CD14-positive monocyte (primary cell): ENCODE data around the gene FCRL5. TPM values are rescaled to one million over a fixed set of nuclear protein-coding genes. Genes with fewer than 3 reads are reported as not detected.

Source experiments
- DNase-seq, 3 donors: peaks; one replicate each; pipeline ENCODE4 v3.0.0-alpha.2; 2011 to 2022
- H2AFZ ChIP-seq: 2 replicates; pipeline ENCODE4 v1.6.0; 2012; ENCODE audit warnings: mild to moderate bottlenecking, low read depth, low read length, inconsistent platforms; ENCODE audit not compliant: insufficient read depth, poor library complexity, severe bottlenecking
- H3K27ac ChIP-seq, 2 donors: 1 replicate in 1 of 2; 2 replicates in 1 of 2; pipeline ENCODE4 v1.5.1; 2012 to 2013; ENCODE audit warnings: low read length in 2 of 2, control low read depth in 1 of 2, inconsistent platforms in 1 of 2, low read depth in 1 of 2, mild to moderate bottlenecking in 1 of 2
- H3K27me3 ChIP-seq, 2 donors: one replicate each; pipeline versions ENCODE4 v1.6.0 to v1.6.1; 2011 to 2013; ENCODE audit warnings: low read length in 2 of 2; ENCODE audit not compliant: control insufficient read depth in 2 of 2, insufficient read depth in 2 of 2
- H3K36me3 ChIP-seq, 2 donors: replicated peaks in 1 of 2; 1 replicate in 1 of 2; 2 replicates in 1 of 2; pipeline versions ENCODE4 v1.5.1 to v1.6.1; 2012 to 2013; ENCODE audit warnings: low read length in 2 of 2, control low read depth in 1 of 2, inconsistent platforms in 1 of 2, mild to moderate bottlenecking in 1 of 2; ENCODE audit not compliant: insufficient read depth in 2 of 2, control insufficient read depth in 1 of 2
- H3K4me1 ChIP-seq, 2 donors: 1 replicate in 1 of 2; 2 replicates in 1 of 2; pipeline versions ENCODE4 v1.5.1 to v1.6.1; 2012 to 2013; ENCODE audit warnings: low read length in 2 of 2, control low read depth in 1 of 2, inconsistent platforms in 1 of 2, mild to moderate bottlenecking in 1 of 2, moderate library complexity in 1 of 2; ENCODE audit not compliant: insufficient read depth in 2 of 2, control insufficient read depth in 1 of 2
- H3K4me2 ChIP-seq: replicated peaks from 2 replicates; pipeline ENCODE3; 2012; ENCODE audit warnings: low read length, moderate library complexity, mild to moderate bottlenecking; ENCODE audit not compliant: poor library complexity, severe bottlenecking; ENCODE audit errors: extremely low read depth
- H3K4me3 ChIP-seq, 3 experiments: fragments of 200-600 bp in 1 of 3; sonication (generic) in 1 of 3; replicated peaks in 1 of 3; 1 replicate in 2 of 3; 2 replicates in 1 of 3; pipeline ENCODE4 v1.5.1; 2011 to 2013; ENCODE audit warnings: low read length in 3 of 3, mild to moderate bottlenecking in 3 of 3, control low read depth in 2 of 3, low read depth in 2 of 3, inconsistent platforms in 1 of 3, moderate library complexity in 1 of 3
- H3K79me2 ChIP-seq: 2 replicates; pipeline ENCODE4 v1.6.0; 2012; ENCODE audit warnings: mild to moderate bottlenecking, control low read depth, inconsistent platforms, low read length, moderate library complexity; ENCODE audit not compliant: insufficient read depth
- H3K9ac ChIP-seq: 2 replicates; pipeline ENCODE4 v1.6.0; 2017; ENCODE audit warnings: low read length, mild to moderate bottlenecking; ENCODE audit not compliant: insufficient read depth, poor library complexity, severe bottlenecking
- H3K9me3 ChIP-seq, 2 donors: replicated peaks in 1 of 2; 1 replicate in 1 of 2; 2 replicates in 1 of 2; pipeline versions ENCODE4 v1.5.1 to v1.6.1; 2012 to 2013; ENCODE audit warnings: low read length in 2 of 2, control low read depth in 1 of 2; ENCODE audit not compliant: control insufficient read depth in 1 of 2, insufficient read depth in 1 of 2
- H4K20me1 ChIP-seq: 2 replicates; pipeline ENCODE4 v1.6.0; 2012; ENCODE audit warnings: mild to moderate bottlenecking, low read length, control low read depth, moderate library complexity; ENCODE audit not compliant: insufficient read depth
- H3K27ac Mint-ChIP-seq, 7 donors: one replicate each; pipeline ENCODE4 v1.8.0; 2020; ENCODE audit warnings: mild to moderate bottlenecking in 7 of 7, mixed read lengths in 7 of 7, moderate library complexity in 6 of 7, inconsistent platforms in 2 of 7
- H3K27me3 Mint-ChIP-seq, 3 donors: one replicate each; pipeline ENCODE4 v1.8.0; 2021 to 2022; ENCODE audit warnings: low read depth in 3 of 3, mild to moderate bottlenecking in 3 of 3, mixed read lengths in 3 of 3, moderate library complexity in 3 of 3, inconsistent platforms in 1 of 3
- H3K36me3 Mint-ChIP-seq, 2 donors: one replicate each; pipeline ENCODE4 v1.8.0; 2020; ENCODE audit warnings: mixed read lengths in 2 of 2, inconsistent platforms in 1 of 2, mild to moderate bottlenecking in 1 of 2
- H3K4me1 Mint-ChIP-seq: one replicate; pipeline ENCODE4 v1.8.0; 2020; ENCODE audit warnings: mild to moderate bottlenecking, mixed read lengths
- H3K4me3 Mint-ChIP-seq, 2 donors: one replicate each; pipeline ENCODE4 v1.8.0; 2020; ENCODE audit warnings: mild to moderate bottlenecking in 2 of 2, mixed read lengths in 2 of 2, moderate library complexity in 1 of 2
- H3K9me3 Mint-ChIP-seq, 7 donors: one replicate each; pipeline ENCODE4 v1.8.0; 2020 to 2022; ENCODE audit warnings: mixed read lengths in 7 of 7, mild to moderate bottlenecking in 6 of 7, moderate library complexity in 6 of 7, inconsistent platforms in 2 of 7
- WGBS: methylation state at CpG from one replicate; pipeline ENCODE4 v1.1.5; 2013; ENCODE audit warnings: missing lambda C conversion rate; ENCODE audit not compliant: insufficient coverage; 5-methylcytosine and 5-hydroxymethylcytosine counted together
- intact Hi-C, 2 donors: fragments of 100-400 bp; cut with micrococcal nuclease; formaldehyde crosslinking; loops; one replicate each; pipeline versions ENCODE4 v1.15.0 to v1.15.1; 2023
- polyA plus RNA-seq, 3 donors: library from polyadenylated mRNA; depleted of rRNA in 1 of 3; unstranded in 2 of 3; stranded (reverse) in 1 of 3; fragments of 300-500 nt in 2 of 3; fragments of >200 nt in 1 of 3; fragmentation: Illumina TruSeq in 2 of 3; gene quantifications; 1 replicate in 2 of 3; 2 replicates in 1 of 3; pipeline ENCODE4 v1.2.3, GENCODE V29; 2012 to 2021
- TF ChIP-seq, protein P1 (sequence below): fragments of 200-600 bp; IDR thresholded peaks from one replicate; pipeline ENCODE4 v1.8.0; 2022; ENCODE audit warnings: antibody characterized with exemption, mild to moderate bottlenecking

The FCRL5 gene
- polyA plus RNA-seq, 3 donors = 0.06 to 0.25 TPM; not detected in 1

DNA sequence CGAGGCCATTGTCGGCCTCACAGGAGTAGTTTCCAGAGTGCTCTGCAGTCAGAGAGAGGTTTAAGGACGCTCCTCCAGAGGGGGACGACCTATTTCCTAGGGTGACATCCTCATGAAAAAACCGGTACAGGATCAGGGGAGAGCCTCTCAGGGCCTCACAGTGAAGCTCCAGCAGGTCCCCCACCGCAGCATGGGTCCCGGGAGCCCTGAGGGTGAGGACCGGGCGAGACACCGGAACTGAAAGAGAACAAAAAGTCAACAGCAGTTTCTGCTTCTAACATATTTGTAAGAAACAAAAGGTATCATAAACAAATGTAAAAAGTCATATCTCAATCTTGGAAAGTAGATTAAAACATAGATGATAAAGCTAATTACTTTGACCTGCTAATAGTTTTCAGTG, 31.3 kb downstream of the FCRL5 start:
- Histone ChIP-seq H3K27me3 (peaks cover 0 to under 1% of the 10 kb centered on the region in 2 donors), H3K4me3 (no peak overlapping the region), H3K9me3 (no peaks in the 10 kb centered on the region), H3K4me2 (no peak overlapping the region), H4K20me1 (no peaks in the 10 kb centered on the region), H3K36me3 (no peaks in the 10 kb centered on the region), H3K27ac (no peak overlapping the region), H3K9ac (no peak overlapping the region), H2AFZ (no peak overlapping the region), H3K79me2 (no peaks in the 10 kb centered on the region), H3K4me1 (no peaks in the 10 kb centered on the region)
- DNase-seq = no peak
- TF ChIP-seq, protein P1, sequence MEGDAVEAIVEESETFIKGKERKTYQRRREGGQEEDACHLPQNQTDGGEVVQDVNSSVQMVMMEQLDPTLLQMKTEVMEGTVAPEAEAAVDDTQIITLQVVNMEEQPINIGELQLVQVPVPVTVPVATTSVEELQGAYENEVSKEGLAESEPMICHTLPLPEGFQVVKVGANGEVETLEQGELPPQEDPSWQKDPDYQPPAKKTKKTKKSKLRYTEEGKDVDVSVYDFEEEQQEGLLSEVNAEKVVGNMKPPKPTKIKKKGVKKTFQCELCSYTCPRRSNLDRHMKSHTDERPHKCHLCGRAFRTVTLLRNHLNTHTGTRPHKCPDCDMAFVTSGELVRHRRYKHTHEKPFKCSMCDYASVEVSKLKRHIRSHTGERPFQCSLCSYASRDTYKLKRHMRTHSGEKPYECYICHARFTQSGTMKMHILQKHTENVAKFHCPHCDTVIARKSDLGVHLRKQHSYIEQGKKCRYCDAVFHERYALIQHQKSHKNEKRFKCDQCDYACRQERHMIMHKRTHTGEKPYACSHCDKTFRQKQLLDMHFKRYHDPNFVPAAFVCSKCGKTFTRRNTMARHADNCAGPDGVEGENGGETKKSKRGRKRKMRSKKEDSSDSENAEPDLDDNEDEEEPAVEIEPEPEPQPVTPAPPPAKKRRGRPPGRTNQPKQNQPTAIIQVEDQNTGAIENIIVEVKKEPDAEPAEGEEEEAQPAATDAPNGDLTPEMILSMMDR = no peak
- no peak overlapping the region for H3K27ac Mint-ChIP-seq
- peaks cover 0 to 2% (median 0%) of the 10 kb centered on the region in 7 donors for H3K9me3 Mint-ChIP-seq
- no peak overlapping the region for H3K4me3 Mint-ChIP-seq
- H3K27me3 Mint-ChIP-seq = peaks cover 2 to 3% (median 2%) of the 10 kb centered on the region in 3 donors
- no peaks in the 10 kb centered on the region for H3K36me3 Mint-ChIP-seq
- 95% methylated on average over 5 of the region's 10 CpGs for WGBS
- intact Hi-C loops = no loop called here
- H3K4me1 Mint-ChIP-seq = peaks cover 2% of the 10 kb centered on the region

DNA sequence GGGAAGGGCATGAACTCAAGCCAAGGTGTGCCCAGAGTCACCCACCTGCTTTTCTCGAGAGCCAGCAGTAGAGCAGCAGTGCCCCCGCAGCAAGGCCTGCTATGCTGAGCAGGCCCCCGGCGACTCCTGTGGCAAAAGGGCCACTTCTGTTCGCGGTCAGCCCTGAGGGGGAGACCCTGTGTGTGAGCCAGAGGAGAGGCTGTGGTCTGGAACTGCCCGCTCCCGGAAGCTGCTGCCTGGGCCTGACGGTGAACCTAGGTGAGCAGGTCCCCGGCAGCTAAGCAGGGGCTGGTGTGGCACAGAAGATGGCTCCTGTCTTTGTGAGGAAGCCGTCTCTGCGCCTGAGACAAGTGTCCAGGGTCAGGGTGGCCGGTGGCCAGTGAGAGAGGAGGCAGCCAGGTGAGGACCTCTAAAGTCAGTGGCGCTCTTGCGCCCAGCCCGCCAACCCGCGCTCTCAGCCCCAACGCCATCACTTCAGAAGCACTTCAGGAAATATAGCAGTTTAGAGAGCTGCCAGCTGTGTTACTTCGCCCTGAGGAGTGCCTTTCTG, 31.9 kb downstream of the FCRL5 start:
- TF ChIP-seq, protein P1 = no peak
- no peaks in the 10 kb centered on the region for H3K36me3 ChIP-seq
- H3K4me2 ChIP-seq = no peak overlapping the region
- Mint-ChIP-seq H3K36me3 (no peaks in the 10 kb centered on the region), H3K4me1 (peaks cover 2% of the 10 kb centered on the region), H3K27me3 (peaks cover 2 to 5% (median 2%) of the 10 kb centered on the region in 3 donors), H3K4me3 (no peak overlapping the region), H3K9me3 (peaks cover 0 to 2% (median 0%) of the 10 kb centered on the region in 7 donors), H3K27ac (no peak overlapping the region)
- no peak overlapping the region for H3K4me3 ChIP-seq
- no peaks in the 10 kb centered on the region for H3K27me3 ChIP-seq
- H3K9ac ChIP-seq = no peak overlapping the region
- DNase-seq = no peak
- no peak overlapping the region for H2AFZ ChIP-seq
- no peaks in the 10 kb centered on the region for H3K9me3 ChIP-seq
- H3K79me2 ChIP-seq = no peaks in the 10 kb centered on the region
- H4K20me1 ChIP-seq = no peaks in the 10 kb centered on the region
- 99% methylated on average over 16 of the region's 20 CpGs for WGBS
- intact Hi-C loops = no loop called here
- no peaks in the 10 kb centered on the region for H3K4me1 ChIP-seq
- H3K27ac ChIP-seq = no peak overlapping the region
